Lung (tissue), 12 donors: Measurements from ENCODE around the gene RNF150. TPM values are rescaled to one million over a fixed set of nuclear protein-coding genes. Genes with fewer than 3 reads are reported as not detected.

Experiments used
- ATAC-seq: fragments of 200-7000 bp; cut with Tn5 transposase; one replicate; pipeline ENCODE4 v1.9.1; 2020; ENCODE audit warnings: moderate number of reproducible peaks; ENCODE audit not compliant: insufficient read depth, low FRiP score
- DNase-seq, 3 donors: peaks; one replicate each; pipeline ENCODE4 v3.0.0-alpha.2; 2013 to 2017
- H3K27ac ChIP-seq, 2 donors: one replicate each; pipeline ENCODE4 v1.5.1; 2013; ENCODE audit warnings: mild to moderate bottlenecking in 2 of 2, moderate library complexity in 2 of 2, control low read depth in 1 of 2, inconsistent platforms in 1 of 2, low read depth in 1 of 2, low read length in 1 of 2
- H3K27me3 ChIP-seq, 3 donors: one replicate each; pipeline ENCODE4 v1.5.1; 2013; ENCODE audit warnings: low read length in 2 of 3; ENCODE audit not compliant: control insufficient read depth in 3 of 3, insufficient read depth in 3 of 3
- H3K36me3 ChIP-seq, 4 donors: one replicate each; pipeline ENCODE4 v1.5.1; 2013; ENCODE audit warnings: low read length in 4 of 4, mild to moderate bottlenecking in 1 of 4, moderate library complexity in 1 of 4; ENCODE audit not compliant: control insufficient read depth in 4 of 4, insufficient read depth in 4 of 4
- H3K4me1 ChIP-seq, 5 donors: one replicate each; pipeline ENCODE4 v1.5.1; 2013; ENCODE audit warnings: low read length in 5 of 5, mild to moderate bottlenecking in 2 of 5, moderate library complexity in 1 of 5; ENCODE audit not compliant: control insufficient read depth in 5 of 5, insufficient read depth in 5 of 5
- H3K4me3 ChIP-seq: one replicate; pipeline ENCODE4 v1.5.1; 2013; ENCODE audit warnings: mild to moderate bottlenecking, control low read depth, moderate library complexity
- H3K9ac ChIP-seq, 2 donors: one replicate each; pipeline ENCODE4 v1.5.1; 2013; ENCODE audit warnings: low read length in 2 of 2, control low read depth in 1 of 2; ENCODE audit not compliant: insufficient read depth in 1 of 2
- H3K9me3 ChIP-seq, 4 donors: one replicate each; pipeline ENCODE4 v1.5.1; 2013; ENCODE audit warnings: low read length in 3 of 4, mild to moderate bottlenecking in 1 of 4, moderate library complexity in 1 of 4; ENCODE audit not compliant: control insufficient read depth in 4 of 4, insufficient read depth in 3 of 4
- CTCF ChIP-seq: IDR thresholded peaks from 2 replicates; pipeline ENCODE4 v1.5.1; 2012; ENCODE audit warnings: mild to moderate bottlenecking; ENCODE audit errors: control extremely low read depth, extremely low read depth
- WGBS, 2 donors: extraction: QIAGEN DNeasy Blood & Tissue Kit; methylation state at CpG; one replicate each; pipeline ENCODE4 v1.1.7; 2013; 5-methylcytosine and 5-hydroxymethylcytosine counted together
- polyA plus RNA-seq, 2 donors: library from polyadenylated mRNA; stranded (reverse); fragments of 200-250 nt; gene quantifications; one replicate each; pipeline ENCODE4 v1.2.1, GENCODE V29; 2013
- total RNA-seq, 2 donors: library from RNA; depleted of rRNA in 1 of 2; stranded (reverse); fragments of >200 nt in 1 of 2; gene quantifications; one replicate each; pipeline ENCODE4 v1.2.1, GENCODE V29; 2014 to 2021
- donor health status: control.
- donor health status: control.
- donor health status: Bipolar disorder and iron deficiency.
- donor health status: healthy.
- donor health status: DM: yes; HTN: yes; CAD: no.

The RNF150 gene
- total and polyA plus RNA-seq, 4 donors, result 0.18 to 19.3 (median 2.1) TPM

DNA sequence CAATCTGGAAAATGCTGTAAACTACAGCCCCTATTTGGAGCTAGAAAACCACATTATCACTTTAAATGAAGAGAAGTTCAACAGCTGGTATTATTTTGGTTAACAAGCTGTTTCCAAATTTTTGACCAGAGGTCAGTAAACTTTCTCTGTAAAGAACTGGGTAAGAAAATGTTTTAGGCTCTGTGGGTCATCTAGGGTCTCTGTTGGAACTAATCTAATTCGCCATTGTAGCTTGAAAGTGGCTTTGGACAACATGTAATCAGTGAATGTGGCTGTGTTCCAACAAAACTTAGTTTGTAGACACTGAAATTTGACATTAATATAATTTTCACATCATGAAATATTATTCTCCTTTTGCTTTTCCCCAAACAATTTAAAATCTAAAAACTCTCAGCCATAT lies 25.8 kb upstream of the RNF150 start:
- Histone ChIP-seq H3K4me1 (peaks cover 0 to 6% (median 0%) of the 10 kb centered on the region in 5 donors), H3K4me3 (no peak overlapping the region), H3K27me3 (no peaks in the 10 kb centered on the region), H3K27ac (no peak overlapping the region), H3K9me3 (peaks cover 0 to 6% (median 2%) of the 10 kb centered on the region in 4 donors), H3K36me3 (no peaks in the 10 kb centered on the region), H3K9ac (no peak overlapping the region)
- TF ChIP-seq CTCF, result no peak
- ATAC-seq (no peak), DNase-seq (peak in 2 of 3 donors; percentile 44 to 52)
- 75 to 79% methylated on average over 1 of the region's 1 CpG for WGBS, 2 donors

- no peak overlapping the region for H3K9ac ChIP-seq
- TF ChIP-seq CTCF, result peak; percentile 3
- H3K36me3 ChIP-seq, result no peaks in the 10 kb centered on the region
- DNase-seq (peak in 2 of 3 donors; percentile 75 to 76), ATAC-seq (peak; percentile 47)
- H3K4me3 ChIP-seq, result no peak overlapping the region
- peaks cover 0 to 6% (median 2%) of the 10 kb centered on the region in 4 donors for H3K9me3 ChIP-seq
- peaks cover 0 to 8% (median 0%) of the 10 kb centered on the region in 5 donors for H3K4me1 ChIP-seq
- H3K27me3 ChIP-seq, result no peaks in the 10 kb centered on the region
- no peak overlapping the region for H3K27ac ChIP-seq
These were observed 24.9 kb upstream of the RNF150 start for GRCh38 chr4:141158219-141158618.

GRCh38 chr4:141155586-141155985 lies 22.3 kb upstream of the RNF150 start:
- no peak for DNase-seq
- no peaks in the 10 kb centered on the region for H3K9me3 ChIP-seq
- no peak for ATAC-seq
- no peak overlapping the region for H3K9ac ChIP-seq
- no peak overlapping the region for H3K4me3 ChIP-seq
- H3K27me3 ChIP-seq, result no peaks in the 10 kb centered on the region
- no peak overlapping the region for H3K27ac ChIP-seq
- H3K36me3 ChIP-seq, result no peaks in the 10 kb centered on the region
- H3K4me1 ChIP-seq, result peaks cover 0 to 8% (median 0%) of the 10 kb centered on the region in 5 donors
- TF ChIP-seq CTCF, result no peak
- 82 to 91% methylated on average over 4 of the region's 4 CpGs for WGBS, 2 donors

DNA sequence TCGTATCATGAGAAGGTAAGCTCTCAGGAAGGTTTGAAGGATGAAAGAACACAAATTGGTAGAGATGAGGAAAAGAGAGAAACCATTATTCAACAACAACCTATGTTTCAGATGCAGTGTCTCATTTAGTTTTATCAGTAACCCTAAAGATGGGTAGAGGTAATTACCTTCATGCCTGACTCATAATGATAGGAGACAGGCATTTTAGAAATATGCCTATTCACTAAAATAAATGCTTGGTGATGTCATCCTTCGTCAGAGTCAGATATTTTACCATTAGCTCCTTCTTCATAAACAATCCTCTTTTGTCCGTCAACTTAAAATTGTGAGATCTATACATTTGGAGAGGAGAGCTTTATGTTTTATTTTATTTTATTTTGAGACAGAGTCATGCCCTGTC lies 21.5 kb upstream of the RNF150 start:
- H3K27me3 ChIP-seq, result no peaks in the 10 kb centered on the region
- no peak for TF ChIP-seq CTCF
- H3K27ac ChIP-seq, result peak overlapping the region in 1 of 2 donors; percentile 76
- no peak for DNase-seq
- no peaks in the 10 kb centered on the region for H3K36me3 ChIP-seq
- no peak overlapping the region for H3K4me3 ChIP-seq
- ATAC-seq, result no peak
- WGBS, 2 donors, result 87 to 90% methylated on average over 3 of the region's 3 CpGs
- H3K9ac ChIP-seq, result no peak overlapping the region
- no peaks in the 10 kb centered on the region for H3K9me3 ChIP-seq
- peaks cover 0 to 8% (median 0%) of the 10 kb centered on the region in 5 donors for H3K4me1 ChIP-seq
